ENCODE data around the gene PHOSPHO2. TPM values are rescaled to one million over a fixed set of nuclear protein-coding genes. Genes with fewer than 3 reads are reported as not detected.

Gene PHOSPHO2
- total RNA-seq, 4 donors from 2014 or later, result 1.9 to 4.6 (median 3.3) TPM

GRCh38 chr2:169735623-169736022 lies 41.4 kb downstream of the PHOSPHO2 start:
- peak overlapping the region in 1 of 4 donors; percentile 30 for H3K27ac ChIP-seq
- no peak for TF ChIP-seq POLR2A (IDR thresholded peaks at IDR 0.05)
- TF ChIP-seq CTCF (IDR thresholded peaks at IDR 0.05), result no peak
- H3K27me3 ChIP-seq, result peaks cover 0 to 5% (median 0%) of the 10 kb centered on the region in 4 donors
- no peak for DNase-seq
- H3K36me3 ChIP-seq, result no peaks in the 10 kb centered on the region
- peaks cover 0 to 20% (median 7%) of the 10 kb centered on the region in 3 donors for H3K4me1 ChIP-seq
- WGBS, 2 donors, result 88 to 96% methylated on average over 4 of the region's 4 CpGs
- H3K9me3 ChIP-seq, result no peaks in the 10 kb centered on the region
- peak overlapping the region in 2 of 4 donors; percentile 13 to 45 for H3K4me3 ChIP-seq
- intact Hi-C loops (cut with DNase I), result no loop called here

GRCh38 chr2:169736902-169737301 lies 42.6 kb downstream of the PHOSPHO2 start:
- no peaks in the 10 kb centered on the region for H3K9me3 ChIP-seq
- intact Hi-C loops (cut with DNase I), result no loop called here
- no peak for TF ChIP-seq POLR2A (IDR thresholded peaks at IDR 0.05)
- TF ChIP-seq CTCF (IDR thresholded peaks at IDR 0.05), result no peak
- H3K27me3 ChIP-seq, result peaks cover 0 to 5% (median 0%) of the 10 kb centered on the region in 4 donors
- peak overlapping the region in 1 of 4 donors; percentile 14 for H3K27ac ChIP-seq
- 78 to 79% methylated on average over 5 of the region's 5 CpGs for WGBS, 2 donors
- DNase-seq, result no peak
- peak overlapping the region in 3 of 4 donors; percentile 24 to 46 (median 45) for H3K4me3 ChIP-seq
- H3K4me1 ChIP-seq, result peaks cover 0 to 20% (median 7%) of the 10 kb centered on the region in 3 donors
- no peaks in the 10 kb centered on the region for H3K36me3 ChIP-seq

GRCh38 chr2:169738566-169739229 lies 44.4 kb downstream of the PHOSPHO2 start:
- Histone ChIP-seq H3K4me1 (peaks cover 0 to 13% (median 7%) of the 10 kb centered on the region in 3 donors), H3K27ac (no peak overlapping the region), H3K4me3 (no peak overlapping the region), H3K36me3 (no peaks in the 10 kb centered on the region), H3K27me3 (peaks cover 0 to 2% (median 0%) of the 10 kb centered on the region in 4 donors), H3K9me3 (no peaks in the 10 kb centered on the region)
- WGBS, 2 donors, result 44 to 71% methylated on average over 3 to 4 of the region's 5 CpGs
- intact Hi-C loops (cut with DNase I), result no loop called here
- TF ChIP-seq POLR2A (IDR thresholded peaks at IDR 0.05), result no peak
- no peak for TF ChIP-seq CTCF (IDR thresholded peaks at IDR 0.05)
- no peak for DNase-seq

GRCh38 chr2:169739351-169739750 lies 45.1 kb downstream of the PHOSPHO2 start:
- Histone ChIP-seq H3K4me1 (peaks cover 0 to 12% (median 7%) of the 10 kb centered on the region in 3 donors), H3K9me3 (no peaks in the 10 kb centered on the region), H3K27ac (no peak overlapping the region), H3K36me3 (no peaks in the 10 kb centered on the region), H3K27me3 (no peaks in the 10 kb centered on the region), H3K4me3 (no peak overlapping the region)
- DNase-seq, result no peak
- intact Hi-C loops (cut with DNase I), result no loop called here
- TF ChIP-seq POLR2A (IDR thresholded peaks at IDR 0.05), result no peak
- WGBS, 2 donors, result 86 to 92% methylated on average over 1 of the region's 1 CpG

GRCh38 chr2:169743549-169743948 lies 49.3 kb downstream of the PHOSPHO2 start:
- Histone ChIP-seq H3K4me1 (no peaks in the 10 kb centered on the region), H3K4me3 (no peak overlapping the region), H3K36me3 (no peaks in the 10 kb centered on the region), H3K9me3 (no peaks in the 10 kb centered on the region), H3K27me3 (no peaks in the 10 kb centered on the region), H3K27ac (no peak overlapping the region)
- intact Hi-C loops (cut with DNase I), result no loop called here
- no peak for DNase-seq
- 77 to 82% methylated on average over 4 of the region's 4 CpGs for WGBS, 2 donors
- TF ChIP-seq CTCF (IDR thresholded peaks at IDR 0.05), result no peak
- TF ChIP-seq POLR2A (IDR thresholded peaks at IDR 0.05), result no peak

Data from esophagus squamous epithelium (tissue), 5 donors.